ENCODE measurements around the gene VSTM1. TPM values are rescaled to one million over a fixed set of nuclear protein-coding genes. Genes with fewer than 3 reads are reported as not detected.

The VSTM1 gene, protein sequence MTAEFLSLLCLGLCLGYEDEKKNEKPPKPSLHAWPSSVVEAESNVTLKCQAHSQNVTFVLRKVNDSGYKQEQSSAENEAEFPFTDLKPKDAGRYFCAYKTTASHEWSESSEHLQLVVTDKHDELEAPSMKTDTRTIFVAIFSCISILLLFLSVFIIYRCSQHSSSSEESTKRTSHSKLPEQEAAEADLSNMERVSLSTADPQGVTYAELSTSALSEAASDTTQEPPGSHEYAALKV
- polyA plus RNA-seq = under 1 TPM in 1 of 4 donors, not detected in 3; 0.09 TPM
- long read RNA-seq, donor 1 = 0 reads
- long read RNA-seq, donor 2 = 0 reads
- long read RNA-seq, donor 3 = 0 reads
- long read RNA-seq, donor 4 = 0 reads
- long read RNA-seq, donor 5 = 0 reads
- long read RNA-seq, donor 6 = 0 reads
- long read RNA-seq, donor 7 = 0 reads
- long read RNA-seq, donor 8 = 0 reads
- long read RNA-seq, donor 9 = 0 reads
- long read RNA-seq, donor 10 = 0 reads

DNA sequence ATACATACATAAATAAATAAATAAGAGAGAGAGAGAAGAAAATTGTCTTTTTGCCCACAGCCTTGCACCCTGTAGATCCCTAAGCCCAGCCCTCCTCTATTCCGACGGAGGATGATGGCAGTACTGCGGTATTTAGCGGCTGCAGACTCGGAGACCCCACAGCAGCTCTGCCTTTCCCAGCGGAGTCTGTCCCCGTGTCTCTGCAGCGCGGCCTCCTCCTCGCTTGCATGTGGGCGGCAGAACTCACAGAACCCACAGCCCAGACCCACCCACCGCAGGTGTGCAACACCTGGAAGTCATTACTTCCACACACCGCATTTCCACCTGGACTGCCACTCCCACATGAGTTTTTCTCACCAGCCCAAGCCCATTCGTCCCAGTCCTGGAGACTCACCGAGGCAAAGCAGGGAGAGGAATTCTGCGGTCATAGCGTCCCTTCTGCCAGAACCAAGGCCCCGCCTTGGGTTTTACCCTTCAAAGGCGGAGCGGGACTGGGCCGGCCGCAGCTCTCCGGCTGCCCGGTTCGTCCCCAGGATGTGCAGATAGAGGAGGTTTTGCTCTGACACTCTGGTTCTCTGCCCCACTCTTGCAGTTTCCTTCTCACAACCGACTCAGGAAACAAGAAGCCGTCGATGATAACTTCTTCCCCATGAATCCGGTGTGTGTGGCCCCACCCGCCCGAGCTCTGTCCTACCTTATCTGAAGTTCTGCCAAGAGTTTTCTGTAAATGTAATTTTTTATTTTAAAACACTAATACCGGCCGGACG is at the start of gene VSTM1:
Gene VSTM1 (minus strand): TSS at position 548 of the 767 bp plus-strand sequence. CDS start 120 bp downstream, at position 428.
- no peaks in the 10 kb centered on the region for H3K9me3 ChIP-seq (ENCODE audit: control insufficient read depth in 2 of 2, insufficient read depth in 1 of 2, low read depth in 1 of 2, low read length in 1 of 2)
- FAIRE-seq = no peak
- no peaks in the 10 kb centered on the region for H3K36me3 ChIP-seq (ENCODE audit: control insufficient read depth in 3 of 3, insufficient read depth in 2 of 3, low read depth in 1 of 3, low read length in 3 of 3)
- WGBS, 3 donors = 75 to 84% (median 82%) methylated on average over 34 of the region's 34 CpGs
- H3K27me3 ChIP-seq (ENCODE audit: control insufficient read depth in 3 of 3, insufficient read depth in 3 of 3, low read length in 3 of 3) = no peaks in the 10 kb centered on the region
- no peaks in the 10 kb centered on the region for H3K4me1 ChIP-seq (ENCODE audit: control insufficient read depth in 3 of 3, insufficient read depth in 2 of 3, low read depth in 1 of 3, low read length in 2 of 3)
- DNase-seq = no peak
- H3K4me3 ChIP-seq (ENCODE audit: low read depth in 1 of 3, low read length in 3 of 3) = no peak within 1 kb of the TSS
- H3K27ac ChIP-seq (ENCODE audit: low read depth in 1 of 3, low read length in 2 of 3) = no peak within 1 kb of the TSS

DNA sequence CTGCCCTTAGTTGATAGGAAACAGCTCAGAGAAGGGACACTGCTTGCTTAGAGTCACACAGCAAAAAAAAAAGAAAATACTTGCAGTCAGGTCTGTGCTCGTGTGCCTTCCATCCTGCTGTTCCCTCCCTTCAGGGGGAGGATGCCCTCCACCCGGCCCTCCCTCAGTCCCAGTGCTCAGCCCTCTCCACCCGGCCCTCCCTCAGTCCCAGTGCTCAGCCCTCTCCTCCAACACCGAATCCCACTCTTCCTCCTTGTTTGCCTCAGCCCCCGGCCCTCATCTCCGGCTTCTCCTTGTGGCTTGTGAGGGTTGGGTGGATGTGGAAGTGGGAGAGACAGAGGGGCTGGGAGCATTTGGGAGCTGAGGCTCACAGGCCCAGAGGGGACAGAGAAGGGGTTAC is 46.0 kb upstream of the VSTM1 start:
- WGBS, 3 donors = 79 to 83% (median 81%) methylated on average over 5 to 6 of the region's 6 CpGs
- H3K27me3 ChIP-seq (ENCODE audit: control insufficient read depth in 3 of 3, insufficient read depth in 3 of 3, low read length in 3 of 3) = no peaks in the 10 kb centered on the region
- peaks cover 4 to 68% (median 17%) of the 10 kb centered on the region in 3 donors for H3K36me3 ChIP-seq (ENCODE audit: control insufficient read depth in 3 of 3, insufficient read depth in 2 of 3, low read depth in 1 of 3, low read length in 3 of 3)
- no peaks in the 10 kb centered on the region for H3K9me3 ChIP-seq (ENCODE audit: control insufficient read depth in 2 of 2, insufficient read depth in 1 of 2, low read depth in 1 of 2, low read length in 1 of 2)
- no peak for FAIRE-seq
- H3K27ac ChIP-seq (ENCODE audit: low read depth in 1 of 3, low read length in 2 of 3) = no peak overlapping the region
- no peak for DNase-seq
- peaks cover 0 to 4% (median 0%) of the 10 kb centered on the region in 3 donors for H3K4me1 ChIP-seq (ENCODE audit: control insufficient read depth in 3 of 3, insufficient read depth in 2 of 3, low read depth in 1 of 3, low read length in 2 of 3)
- H3K4me3 ChIP-seq (ENCODE audit: low read depth in 1 of 3, low read length in 3 of 3) = no peak overlapping the region

DNA sequence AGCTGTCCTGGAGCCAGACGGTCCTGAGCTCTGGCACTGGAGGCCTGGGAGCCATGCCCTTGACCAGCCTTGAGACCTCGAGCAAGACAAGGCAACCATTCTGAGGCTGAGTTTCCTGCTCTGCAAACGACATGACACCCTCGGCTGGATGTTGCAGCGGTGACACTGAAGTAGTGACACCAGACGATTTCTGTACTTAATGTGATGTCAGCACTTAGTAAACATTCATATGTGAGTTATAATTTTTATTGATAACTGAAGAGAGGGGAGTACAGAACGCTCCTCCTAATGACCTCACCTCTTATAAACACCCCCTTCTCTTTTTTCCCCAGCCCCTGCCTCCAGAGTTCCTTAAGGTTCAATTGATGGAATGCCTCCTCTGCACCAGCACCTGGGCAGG is 44.8 kb upstream of the VSTM1 start:
- Histone ChIP-seq H3K36me3 (ENCODE audit: control insufficient read depth in 3 of 3, insufficient read depth in 2 of 3, low read depth in 1 of 3, low read length in 3 of 3) (peaks cover 4 to 67% (median 17%) of the 10 kb centered on the region in 3 donors), H3K4me1 (ENCODE audit: control insufficient read depth in 3 of 3, insufficient read depth in 2 of 3, low read depth in 1 of 3, low read length in 2 of 3) (peaks cover 0 to 2% (median 0%) of the 10 kb centered on the region in 3 donors), H3K9me3 (ENCODE audit: control insufficient read depth in 2 of 2, insufficient read depth in 1 of 2, low read depth in 1 of 2, low read length in 1 of 2) (no peaks in the 10 kb centered on the region), H3K27ac (ENCODE audit: low read depth in 1 of 3, low read length in 2 of 3) (no peak overlapping the region), H3K27me3 (ENCODE audit: control insufficient read depth in 3 of 3, insufficient read depth in 3 of 3, low read length in 3 of 3) (no peaks in the 10 kb centered on the region), H3K4me3 (ENCODE audit: low read depth in 1 of 3, low read length in 3 of 3) (no peak overlapping the region)
- DNase-seq = no peak
- no peak for FAIRE-seq
- WGBS, 3 donors = 74 to 84% (median 77%) methylated on average over 7 of the region's 7 CpGs

DNA sequence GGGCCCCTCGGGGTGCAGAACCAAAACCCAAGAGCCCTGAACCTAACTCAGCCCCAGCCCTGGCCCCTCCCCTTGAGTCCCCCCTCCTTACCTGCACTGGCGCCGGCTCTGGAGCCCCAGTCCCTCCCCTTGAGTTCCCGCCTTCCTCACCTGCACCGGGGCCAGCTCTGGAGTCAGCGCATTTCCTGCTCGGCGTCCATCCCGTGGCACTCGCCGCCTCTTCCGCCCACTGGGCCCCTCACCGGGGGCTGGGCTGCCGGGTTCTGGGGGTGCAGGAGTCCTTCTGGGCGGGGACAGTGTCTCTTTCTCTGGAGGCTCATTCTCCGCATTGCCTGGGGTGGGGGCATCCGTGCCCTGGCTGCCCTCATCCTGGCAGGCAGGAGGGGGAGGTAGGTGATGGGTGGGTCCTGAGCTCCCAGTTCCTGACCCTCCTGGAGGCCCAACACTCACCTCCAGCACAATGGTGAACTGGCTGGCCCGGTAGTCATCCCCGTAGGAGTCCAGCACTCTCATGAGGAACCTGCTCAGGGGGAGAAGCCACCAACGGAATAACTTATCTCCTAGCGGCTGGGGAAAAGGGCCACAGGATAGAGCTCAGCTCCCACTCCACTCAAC is 44.3 kb upstream of the VSTM1 start:
- no peaks in the 10 kb centered on the region for H3K27me3 ChIP-seq (ENCODE audit: control insufficient read depth in 3 of 3, insufficient read depth in 3 of 3, low read length in 3 of 3)
- no peak overlapping the region for H3K4me3 ChIP-seq (ENCODE audit: low read depth in 1 of 3, low read length in 3 of 3)
- DNase-seq = no peak
- H3K27ac ChIP-seq (ENCODE audit: low read depth in 1 of 3, low read length in 2 of 3) = no peak overlapping the region
- no peaks in the 10 kb centered on the region for H3K9me3 ChIP-seq (ENCODE audit: control insufficient read depth in 2 of 2, insufficient read depth in 1 of 2, low read depth in 1 of 2, low read length in 1 of 2)
- 76 to 83% (median 80%) methylated on average over 21 of the region's 21 CpGs for WGBS, 3 donors
- FAIRE-seq = no peak
- H3K36me3 ChIP-seq (ENCODE audit: control insufficient read depth in 3 of 3, insufficient read depth in 2 of 3, low read depth in 1 of 3, low read length in 3 of 3) = peaks cover 4 to 67% (median 17%) of the 10 kb centered on the region in 3 donors
- H3K4me1 ChIP-seq (ENCODE audit: control insufficient read depth in 3 of 3, insufficient read depth in 2 of 3, low read depth in 1 of 3, low read length in 2 of 3) = peaks cover 0 to 2% (median 0%) of the 10 kb centered on the region in 3 donors

DNA sequence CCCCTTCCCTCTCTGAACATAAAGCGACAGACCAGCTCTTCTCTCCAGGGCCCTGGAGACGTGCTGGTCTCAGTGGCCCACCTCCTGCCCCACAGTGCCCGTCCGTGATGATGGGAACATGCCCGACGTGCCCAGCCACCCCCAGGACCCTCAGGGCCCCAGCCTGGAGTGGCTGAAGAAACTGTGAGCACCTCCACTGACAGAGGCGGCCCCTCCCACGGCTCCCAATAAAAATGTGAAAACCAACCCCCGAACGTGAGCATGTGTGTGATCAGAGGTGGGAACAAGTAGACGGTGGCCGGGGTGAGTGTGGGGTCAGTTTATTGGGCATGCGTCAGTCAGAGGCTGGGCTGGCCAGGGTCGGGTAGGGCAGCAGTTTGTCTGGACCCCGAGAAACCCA is 43.0 kb upstream of the VSTM1 start:
- WGBS, 3 donors = 80 to 84% (median 84%) methylated on average over 15 of the region's 15 CpGs

DNA sequence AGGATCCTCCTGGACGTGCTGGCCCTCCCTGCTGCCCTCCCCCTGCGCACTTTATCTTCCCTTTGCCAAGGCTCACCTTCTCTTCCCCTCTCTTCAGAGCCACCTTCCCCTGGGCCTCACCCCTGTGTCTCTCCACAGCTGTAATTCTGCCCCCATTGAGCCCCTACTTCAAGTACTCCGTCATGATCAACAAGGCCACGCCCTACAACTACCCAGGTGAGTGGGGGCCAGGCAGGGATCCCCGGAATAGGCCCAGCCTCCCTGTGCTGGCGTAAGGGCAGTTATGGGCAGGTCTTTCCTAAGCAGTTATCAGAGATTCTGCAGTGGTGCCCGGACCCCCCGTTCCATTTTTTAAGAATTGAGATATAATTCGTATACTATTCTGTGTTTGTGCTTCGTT is 42.1 kb upstream of the VSTM1 start:
- no peak for FAIRE-seq
- no peak for DNase-seq
- Histone ChIP-seq H3K9me3 (ENCODE audit: control insufficient read depth in 2 of 2, insufficient read depth in 1 of 2, low read depth in 1 of 2, low read length in 1 of 2) (no peaks in the 10 kb centered on the region), H3K36me3 (ENCODE audit: control insufficient read depth in 3 of 3, insufficient read depth in 2 of 3, low read depth in 1 of 3, low read length in 3 of 3) (peaks cover 4 to 55% (median 17%) of the 10 kb centered on the region in 3 donors), H3K27me3 (ENCODE audit: control insufficient read depth in 3 of 3, insufficient read depth in 3 of 3, low read length in 3 of 3) (no peaks in the 10 kb centered on the region), H3K27ac (ENCODE audit: low read depth in 1 of 3, low read length in 2 of 3) (no peak overlapping the region), H3K4me1 (ENCODE audit: control insufficient read depth in 3 of 3, insufficient read depth in 2 of 3, low read depth in 1 of 3, low read length in 2 of 3) (peaks cover 0 to 2% (median 0%) of the 10 kb centered on the region in 3 donors), H3K4me3 (ENCODE audit: low read depth in 1 of 3, low read length in 3 of 3) (no peak overlapping the region)
- WGBS, 3 donors = 87 to 93% (median 91%) methylated on average over 10 of the region's 10 CpGs

More for the DNA sequence above, 43.0 kb upstream of the VSTM1 start:
- Histone ChIP-seq H3K27ac (ENCODE audit: low read depth in 1 of 3, low read length in 2 of 3) (no peak overlapping the region), H3K27me3 (ENCODE audit: control insufficient read depth in 3 of 3, insufficient read depth in 3 of 3, low read length in 3 of 3) (no peaks in the 10 kb centered on the region), H3K4me3 (ENCODE audit: low read depth in 1 of 3, low read length in 3 of 3) (no peak overlapping the region), H3K4me1 (ENCODE audit: control insufficient read depth in 3 of 3, insufficient read depth in 2 of 3, low read depth in 1 of 3, low read length in 2 of 3) (peaks cover 0 to 2% (median 0%) of the 10 kb centered on the region in 3 donors), H3K9me3 (ENCODE audit: control insufficient read depth in 2 of 2, insufficient read depth in 1 of 2, low read depth in 1 of 2, low read length in 1 of 2) (no peaks in the 10 kb centered on the region), H3K36me3 (ENCODE audit: control insufficient read depth in 3 of 3, insufficient read depth in 2 of 3, low read depth in 1 of 3, low read length in 3 of 3) (peaks cover 4 to 59% (median 17%) of the 10 kb centered on the region in 3 donors)
- DNase-seq (no peak), FAIRE-seq (no peak)

DNA sequence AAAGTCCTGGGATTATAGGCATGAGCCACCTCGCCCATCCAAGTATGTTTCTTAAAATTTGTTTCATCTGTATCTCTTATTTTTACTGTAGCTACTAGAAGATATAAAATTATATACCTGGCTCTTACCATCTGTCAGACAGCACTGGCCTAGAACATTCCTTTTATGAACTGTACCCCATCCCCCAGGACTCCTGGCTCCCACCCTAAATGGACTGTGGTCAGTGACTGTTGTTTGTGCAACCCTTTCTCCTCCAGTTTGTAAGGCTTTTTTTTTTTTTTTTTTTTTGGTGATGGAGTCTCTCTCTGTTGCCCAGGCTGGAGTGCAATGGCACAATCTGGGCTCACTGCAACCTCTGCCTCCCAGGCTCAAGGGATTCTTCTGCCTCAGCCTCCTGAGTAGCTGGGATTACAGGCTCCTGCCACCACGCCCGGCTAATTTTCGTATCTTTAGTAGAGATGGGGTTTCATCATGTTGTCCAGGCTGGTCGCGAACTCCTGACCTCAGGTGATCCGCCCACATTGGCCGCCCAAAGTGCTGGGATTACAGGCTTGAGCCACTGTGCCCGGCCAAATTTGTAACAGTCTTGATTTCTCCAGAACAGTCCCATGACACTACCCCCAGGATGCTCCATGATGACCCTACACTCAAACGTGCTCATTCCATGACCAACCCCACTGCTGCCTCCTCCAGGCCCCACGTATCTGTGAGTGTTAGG is 41.5 kb upstream of the VSTM1 start:
- Histone ChIP-seq H3K9me3 (ENCODE audit: control insufficient read depth in 2 of 2, insufficient read depth in 1 of 2, low read depth in 1 of 2, low read length in 1 of 2) (no peaks in the 10 kb centered on the region), H3K4me3 (ENCODE audit: low read depth in 1 of 3, low read length in 3 of 3) (no peak overlapping the region), H3K27ac (ENCODE audit: low read depth in 1 of 3, low read length in 2 of 3) (no peak overlapping the region), H3K4me1 (ENCODE audit: control insufficient read depth in 3 of 3, insufficient read depth in 2 of 3, low read depth in 1 of 3, low read length in 2 of 3) (peaks cover 0 to 2% (median 0%) of the 10 kb centered on the region in 3 donors), H3K27me3 (ENCODE audit: control insufficient read depth in 3 of 3, insufficient read depth in 3 of 3, low read length in 3 of 3) (no peaks in the 10 kb centered on the region), H3K36me3 (ENCODE audit: control insufficient read depth in 3 of 3, insufficient read depth in 2 of 3, low read depth in 1 of 3, low read length in 3 of 3) (peaks cover 4 to 49% (median 17%) of the 10 kb centered on the region in 3 donors)
- DNase-seq = no peak
- WGBS, 3 donors = 85 to 95% (median 91%) methylated on average over 11 of the region's 11 CpGs
- FAIRE-seq = no peak

All from small intestine (tissue), 16 donors.